IMR-90 (cell line): Measurements from ENCODE around the gene GBP3. TPM values are rescaled to one million over a fixed set of nuclear protein-coding genes. Genes with fewer than 3 reads are reported as not detected.

Experiments used
- ATAC-seq: fragments of 200-7000 bp; cut with Tn5 transposase; 2 replicates; pipeline ENCODE4 v1.9.1; 2020; ENCODE audit warnings: low read depth, mild to moderate bottlenecking, moderate library complexity
- BruUV-seq: library from RNA; stranded (reverse); fragments of 400-500 nt; replicated peaks from 2 replicates; lab custom pipeline; 2021; lab: Mats Ljungman, UMichigan
- CTCF ChIA-PET: fragments of 300-600 bp; formaldehyde crosslinking; extraction: SDS; loops from one replicate; lab custom pipeline; 2021; ENCODE audit warnings: antibody characterized with exemption; lab: Yijun Ruan, JAX
- POLR2A ChIA-PET: fragments of 300-600 bp; sonication (Branson Sonifier 250); formaldehyde crosslinking; loops from one replicate; lab custom pipeline; 2022; ENCODE audit warnings: antibody characterized with exemption; ENCODE audit not compliant: unreplicated experiment; lab: Charles Lee
- DNase-seq: peaks from one replicate; pipeline ENCODE4 v3.0.0; 2013
- H2AFZ ChIP-seq: replicated peaks from 2 replicates; pipeline ENCODE3; 2013; ENCODE audit warnings: low read length, mild to moderate bottlenecking; ENCODE audit not compliant: poor library complexity
- H2AK5ac ChIP-seq: 2 replicates; pipeline ENCODE4 v1.6.1; 2013; ENCODE audit warnings: low read depth, low read length, inconsistent platforms
- H2AK9ac ChIP-seq: replicated peaks from 2 replicates; pipeline ENCODE3; 2013; ENCODE audit warnings: mild to moderate bottlenecking, low read depth, low read length, moderate library complexity; ENCODE audit not compliant: poor library complexity
- H2BK120ac ChIP-seq: 2 replicates; pipeline ENCODE4 v1.6.1; 2013; ENCODE audit warnings: low read depth, low read length, inconsistent platforms
- H2BK15ac ChIP-seq: 3 replicates; pipeline ENCODE4 v1.6.1; 2013; ENCODE audit warnings: low read depth, low read length, inconsistent platforms
- H2BK20ac ChIP-seq: 2 replicates; pipeline ENCODE4 v1.6.1; 2013; ENCODE audit warnings: low read depth, mild to moderate bottlenecking, inconsistent platforms, low read length, moderate library complexity
- H2BK5ac ChIP-seq: 2 replicates; pipeline ENCODE4 v1.6.1; 2013; ENCODE audit warnings: mild to moderate bottlenecking, low read depth, low read length, inconsistent platforms; ENCODE audit not compliant: poor library complexity, severe bottlenecking
- H3K14ac ChIP-seq: replicated peaks from 2 replicates; pipeline ENCODE4 v1.6.1; 2013; ENCODE audit warnings: low read depth, low read length, inconsistent platforms
- H3K18ac ChIP-seq: 2 replicates; pipeline ENCODE4 v1.6.1; 2013; ENCODE audit warnings: low read depth, low read length, control low read depth
- H3K23ac ChIP-seq: 2 replicates; pipeline ENCODE4 v1.6.1; 2013; ENCODE audit warnings: low read depth, low read length, inconsistent platforms
- H3K27ac ChIP-seq: 2 replicates; pipeline ENCODE4 v1.5.1; 2013; ENCODE audit warnings: mild to moderate bottlenecking, control low read depth, low read length; ENCODE audit not compliant: insufficient read depth
- H3K27me3 ChIP-seq: 2 replicates; pipeline ENCODE4 v1.6.1; 2013; ENCODE audit warnings: low read length; ENCODE audit not compliant: control insufficient read depth, insufficient read depth
- H3K36me3 ChIP-seq: 2 replicates; pipeline ENCODE4 v1.6.1; 2013; ENCODE audit warnings: low read length, mixed read lengths; ENCODE audit not compliant: control insufficient read depth, insufficient read depth
- H3K4ac ChIP-seq: 2 replicates; pipeline ENCODE4 v1.6.1; 2013; ENCODE audit warnings: low read depth, low read length, inconsistent platforms
- H3K4me1 ChIP-seq: 2 replicates; pipeline ENCODE4 v1.6.1; 2013; ENCODE audit warnings: low read length, mixed read lengths; ENCODE audit not compliant: control insufficient read depth, insufficient read depth
- H3K4me2 ChIP-seq: 2 replicates; pipeline ENCODE4 v1.6.1; 2013; ENCODE audit warnings: low read depth, mild to moderate bottlenecking, control low read depth, low read length, moderate library complexity
- H3K4me3 ChIP-seq: 2 replicates; pipeline ENCODE4 v1.5.1; 2013; ENCODE audit warnings: low read depth, mild to moderate bottlenecking, control low read depth, low read length, moderate library complexity; ENCODE audit not compliant: insufficient read depth
- H3K56ac ChIP-seq: 2 replicates; pipeline ENCODE4 v1.6.1; 2013; ENCODE audit warnings: low read length, inconsistent platforms; ENCODE audit not compliant: insufficient read depth; ENCODE audit errors: extremely low read depth
- H3K79me1 ChIP-seq, 2 experiments: 2 replicates each; pipeline ENCODE4 v1.6.1; 2013; ENCODE audit warnings: low read length in 2 of 2, inconsistent platforms in 1 of 2, low read depth in 1 of 2
- H3K9ac ChIP-seq: 2 replicates; pipeline ENCODE4 v1.6.1; 2013; ENCODE audit warnings: low read depth, low read length, control low read depth
- H3K9me1 ChIP-seq: 2 replicates; pipeline ENCODE4 v1.6.1; 2013; ENCODE audit warnings: low read length, inconsistent platforms; ENCODE audit not compliant: insufficient read depth
- H3K9me3 ChIP-seq: 2 replicates; pipeline ENCODE4 v1.6.1; 2013; ENCODE audit warnings: low read length; ENCODE audit not compliant: control insufficient read depth, insufficient read depth
- H4K20me1 ChIP-seq: 2 replicates; pipeline ENCODE4 v1.6.1; 2013; ENCODE audit warnings: low read length, inconsistent platforms; ENCODE audit not compliant: insufficient read depth
- H4K5ac ChIP-seq: 2 replicates; pipeline ENCODE4 v1.6.1; 2013; ENCODE audit warnings: mild to moderate bottlenecking, low read depth, low read length, control low read depth
- H4K8ac ChIP-seq, 2 experiments: 2 replicates each; pipeline ENCODE4 v1.6.1; 2013; ENCODE audit warnings: low read depth in 2 of 2, low read length in 2 of 2, control low read depth in 1 of 2, inconsistent platforms in 1 of 2
- H4K91ac ChIP-seq: 2 replicates; pipeline ENCODE4 v1.6.1; 2013; ENCODE audit warnings: low read depth, low read length, inconsistent platforms; ENCODE audit not compliant: insufficient read depth
- BHLHE40 ChIP-seq: fragments of 150-350 bp; IDR thresholded peaks from 2 replicates; pipeline ENCODE4 v1.6.1; 2016; ENCODE audit warnings: mild to moderate bottlenecking, low read depth, low read length
- CEBPB ChIP-seq: IDR thresholded peaks from 2 replicates; pipeline ENCODE4 v1.6.1; 2012; ENCODE audit warnings: low read depth, low read length, improper control_type of control experiment
- CHD1 ChIP-seq: IDR thresholded peaks from 2 replicates; pipeline ENCODE4 v1.6.1; 2012; ENCODE audit warnings: low read depth, low read length, improper control_type of control experiment
- FOS ChIP-seq: fragments of 150-350 bp; IDR thresholded peaks from 2 replicates; pipeline ENCODE4 v1.6.1; 2016; ENCODE audit warnings: low read depth, low read length
- MAFK ChIP-seq: IDR thresholded peaks from 2 replicates; pipeline ENCODE4 v1.6.1; 2012; ENCODE audit warnings: low read depth, low read length, improper control_type of control experiment
- MAZ ChIP-seq: IDR thresholded peaks from 2 replicates; pipeline ENCODE4 v1.6.1; 2012; ENCODE audit warnings: low read depth, mild to moderate bottlenecking, low read length, improper control_type of control experiment, moderate library complexity, borderline replicate concordance
- MXI1 ChIP-seq: IDR thresholded peaks from 2 replicates; pipeline ENCODE4 v1.6.1; 2012; ENCODE audit warnings: low read depth, mild to moderate bottlenecking, low read length, moderate library complexity, borderline replicate concordance
- NFE2L2 ChIP-seq: fragments of 150-350 bp; IDR thresholded peaks from 2 replicates; pipeline ENCODE4 v1.6.1; 2016; ENCODE audit warnings: low read depth, mild to moderate bottlenecking, low read length
- POLR2A ChIP-seq: IDR thresholded peaks from 2 replicates; pipeline ENCODE4 v1.6.1; 2012; ENCODE audit warnings: mild to moderate bottlenecking, low read depth, low read length
- RAD21 ChIP-seq: IDR thresholded peaks from 2 replicates; pipeline ENCODE4 v1.6.1; 2012; ENCODE audit warnings: low read length, improper control_type of control experiment
- RCOR1 ChIP-seq: IDR thresholded peaks from 2 replicates; pipeline ENCODE4 v1.6.1; 2012; ENCODE audit warnings: mild to moderate bottlenecking, low read length, improper control_type of control experiment; ENCODE audit not compliant: insufficient replicate concordance
- RFX5 ChIP-seq: IDR thresholded peaks from 2 replicates; pipeline ENCODE4 v1.8.0; 2012; ENCODE audit warnings: low read depth, mild to moderate bottlenecking, low read length, moderate library complexity
- SMC3 ChIP-seq: fragments of 150-350 bp; IDR thresholded peaks from 2 replicates; pipeline ENCODE4 v1.6.1; 2016; ENCODE audit warnings: low read depth, mild to moderate bottlenecking, antibody characterized with exemption, low read length, moderate library complexity
- WGBS, 2 experiments: methylation state at CpG; one replicate each; pipeline versions ENCODE4 v1.1.5 to v1.1.7; 2013; ENCODE audit warnings: missing lambda C conversion rate in 2 of 2; ENCODE audit not compliant: insufficient read length in 1 of 2; ENCODE audit errors: extremely low coverage in 2 of 2; 5-methylcytosine and 5-hydroxymethylcytosine counted together
- dilution Hi-C: fragments of 300-500 bp; cut with HindIII; formaldehyde crosslinking; loops from one replicate; pipeline ENCODE4 v1.14.3; 2018; ENCODE audit warnings: low sequenced_read_pairs; ENCODE audit not compliant: unreplicated experiment
- in situ Hi-C: fragments of 300-500 bp; cut with MboI; formaldehyde crosslinking; loops from 3 replicates; pipeline ENCODE4 v1.14.3; 2019; ENCODE audit warnings: low sequenced_read_pairs, inconsistent platforms, mixed read lengths
- intact Hi-C: fragments of 100-400 bp; cut with micrococcal nuclease; formaldehyde crosslinking; loops from 2 replicates; pipeline ENCODE4 v1.10.0; 2022
- polyA plus RNA-seq, 3 experiments: library from polyadenylated mRNA; depleted of rRNA; stranded (reverse); fragments of >200 nt; gene quantifications; 2 replicates each; pipeline ENCODE4 v1.2.3, GENCODE V29; 2012; ENCODE audit warnings: low replicate concordance in 1 of 3
- total RNA-seq: library from RNA; depleted of rRNA; stranded (reverse); fragments of >200 nt; gene quantifications from 2 replicates; pipeline ENCODE4 v1.2.3, GENCODE V29; 2012
- TF ChIP-seq, protein P1 (sequence below): fragments of 150-350 bp; IDR thresholded peaks from 2 replicates; pipeline ENCODE4 v1.6.1; 2017; ENCODE audit warnings: mild to moderate bottlenecking, antibody characterized with exemption, low read length, low read depth
- TF ChIP-seq, protein P2 (sequence below): conservative IDR thresholded peaks from 2 replicates; pipeline ENCODE4 v1.5.1; 2012; ENCODE audit warnings: mild to moderate bottlenecking, low read depth, low read length, improper control_type of control experiment
- TF ChIP-seq, protein P3 (sequence below): fragments of 150-350 bp; IDR thresholded peaks from 2 replicates; pipeline ENCODE4 v1.6.1; 2016; ENCODE audit warnings: low read depth, mild to moderate bottlenecking, low read length, moderate library complexity, borderline replicate concordance

Gene GBP3
- total and polyA plus RNA-seq, 2 of the 4 experiments (the other 2 are of a cell fraction) = 21.9 to 50.0 TPM

DNA sequence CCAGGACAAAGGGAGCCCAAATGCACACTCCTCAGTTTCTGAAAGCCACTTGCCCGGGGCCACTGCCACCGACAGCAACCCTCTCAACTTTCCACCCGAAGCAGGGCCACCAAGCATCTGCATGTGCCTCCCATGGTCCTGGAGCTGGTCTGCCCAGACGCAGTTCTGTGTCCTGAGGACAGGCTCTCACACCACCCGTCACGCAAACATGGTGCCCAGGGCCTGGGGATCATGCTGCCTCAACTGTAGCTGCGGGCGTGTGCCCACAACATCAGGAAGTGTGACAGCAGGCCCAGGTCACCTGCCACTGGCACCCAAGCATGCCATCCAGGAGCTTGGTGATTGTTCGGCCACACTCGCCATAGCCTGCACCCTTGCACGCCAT is 28.0 kb upstream of the GBP3 start:
- Histone ChIP-seq H4K8ac (no peak overlapping the region), H2BK20ac (no peak overlapping the region), H3K4ac (no peak overlapping the region), H3K56ac (no peak overlapping the region), H2AFZ (no peak overlapping the region), H3K18ac (no peak overlapping the region), H3K27ac (no peak overlapping the region), H3K79me1 (no peaks in the 10 kb centered on the region), H4K5ac (no peak overlapping the region), H2BK120ac (no peak overlapping the region), H3K9me3 (no peaks in the 10 kb centered on the region), H2BK15ac (no peak overlapping the region), H3K4me1 (no peaks in the 10 kb centered on the region), H2AK9ac (no peak overlapping the region), H4K91ac (no peak overlapping the region), H3K4me2 (no peak overlapping the region), H3K23ac (no peak overlapping the region), H3K4me3 (no peak overlapping the region), H3K9ac (no peak overlapping the region), H3K14ac (no peak overlapping the region), H2BK5ac (no peak overlapping the region), H2AK5ac (no peak overlapping the region), H4K20me1 (no peaks in the 10 kb centered on the region), H3K36me3 (peaks cover 22% of the 10 kb centered on the region), H3K9me1 (no peaks in the 10 kb centered on the region), H3K27me3 (no peaks in the 10 kb centered on the region)
- intact Hi-C loops = no loop called here
- dilution Hi-C loops = no loop called here
- TF ChIP-seq POLR2A (no peak), CHD1 (no peak), RFX5 (no peak), MAFK (no peak), CEBPB (no peak), MXI1 (no peak), FOS (no peak), RAD21 (no peak), MAZ (no peak), BHLHE40 (no peak), NFE2L2 (no peak), SMC3 (no peak), RCOR1 (no peak)
- TF ChIP-seq, protein P1, sequence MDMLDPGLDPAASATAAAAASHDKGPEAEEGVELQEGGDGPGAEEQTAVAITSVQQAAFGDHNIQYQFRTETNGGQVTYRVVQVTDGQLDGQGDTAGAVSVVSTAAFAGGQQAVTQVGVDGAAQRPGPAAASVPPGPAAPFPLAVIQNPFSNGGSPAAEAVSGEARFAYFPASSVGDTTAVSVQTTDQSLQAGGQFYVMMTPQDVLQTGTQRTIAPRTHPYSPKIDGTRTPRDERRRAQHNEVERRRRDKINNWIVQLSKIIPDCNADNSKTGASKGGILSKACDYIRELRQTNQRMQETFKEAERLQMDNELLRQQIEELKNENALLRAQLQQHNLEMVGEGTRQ = no peak
- TF ChIP-seq, protein P2, sequence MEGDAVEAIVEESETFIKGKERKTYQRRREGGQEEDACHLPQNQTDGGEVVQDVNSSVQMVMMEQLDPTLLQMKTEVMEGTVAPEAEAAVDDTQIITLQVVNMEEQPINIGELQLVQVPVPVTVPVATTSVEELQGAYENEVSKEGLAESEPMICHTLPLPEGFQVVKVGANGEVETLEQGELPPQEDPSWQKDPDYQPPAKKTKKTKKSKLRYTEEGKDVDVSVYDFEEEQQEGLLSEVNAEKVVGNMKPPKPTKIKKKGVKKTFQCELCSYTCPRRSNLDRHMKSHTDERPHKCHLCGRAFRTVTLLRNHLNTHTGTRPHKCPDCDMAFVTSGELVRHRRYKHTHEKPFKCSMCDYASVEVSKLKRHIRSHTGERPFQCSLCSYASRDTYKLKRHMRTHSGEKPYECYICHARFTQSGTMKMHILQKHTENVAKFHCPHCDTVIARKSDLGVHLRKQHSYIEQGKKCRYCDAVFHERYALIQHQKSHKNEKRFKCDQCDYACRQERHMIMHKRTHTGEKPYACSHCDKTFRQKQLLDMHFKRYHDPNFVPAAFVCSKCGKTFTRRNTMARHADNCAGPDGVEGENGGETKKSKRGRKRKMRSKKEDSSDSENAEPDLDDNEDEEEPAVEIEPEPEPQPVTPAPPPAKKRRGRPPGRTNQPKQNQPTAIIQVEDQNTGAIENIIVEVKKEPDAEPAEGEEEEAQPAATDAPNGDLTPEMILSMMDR = no peak
- TF ChIP-seq, protein P3, sequence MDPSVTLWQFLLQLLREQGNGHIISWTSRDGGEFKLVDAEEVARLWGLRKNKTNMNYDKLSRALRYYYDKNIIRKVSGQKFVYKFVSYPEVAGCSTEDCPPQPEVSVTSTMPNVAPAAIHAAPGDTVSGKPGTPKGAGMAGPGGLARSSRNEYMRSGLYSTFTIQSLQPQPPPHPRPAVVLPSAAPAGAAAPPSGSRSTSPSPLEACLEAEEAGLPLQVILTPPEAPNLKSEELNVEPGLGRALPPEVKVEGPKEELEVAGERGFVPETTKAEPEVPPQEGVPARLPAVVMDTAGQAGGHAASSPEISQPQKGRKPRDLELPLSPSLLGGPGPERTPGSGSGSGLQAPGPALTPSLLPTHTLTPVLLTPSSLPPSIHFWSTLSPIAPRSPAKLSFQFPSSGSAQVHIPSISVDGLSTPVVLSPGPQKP = no peak
- no peak for DNase-seq
- ChIA-PET POLR2A (no interaction called here), CTCF (interaction anchor here (0.7 kb wide), 1 partner anchor 379 kb away, joined by 3 read pairs; no protein-coding TSS in a partner anchor)
- 96% methylated on average over 3 of the region's 11 CpGs; no CpG with 5 or more reads in 1 of the 2 experiments for WGBS, 2 experiments
- no TSS peak for BruUV-seq
- no peak for ATAC-seq
- in situ Hi-C loops = no loop called here
